HEK293 (cell line): ENCODE data around the gene NKX2-8.

Experiments
- CTCF ChIA-PET: fragments of 350-600 bp; formaldehyde crosslinking; extraction: SDS; loops from one replicate; lab custom pipeline; 2021; ENCODE audit warnings: antibody characterized with exemption; lab: Yijun Ruan, JAX
- POLR2A ChIA-PET: fragments of 300-600 bp; formaldehyde crosslinking; extraction: SDS; loops from one replicate; lab custom pipeline; 2020; ENCODE audit warnings: antibody characterized with exemption, inconsistent platforms; lab: Yijun Ruan, JAX
- H3K27ac ChIP-seq: fragments of 200-500 bp; sonication (Bioruptor generic); 2 replicates; pipeline ENCODE4 v1.5.1; 2014; ENCODE audit warnings: low read depth, low read length, control low read depth, inconsistent platforms; ENCODE audit errors: extremely low read depth
- H3K36me3 ChIP-seq, 2 experiments: fragments of 200-500 bp in 1 of 2; sonication (Bioruptor generic) in 1 of 2; 1 replicate in 1 of 2; 2 replicates in 1 of 2; pipeline ENCODE4 v1.5.1; 2014 to 2017; ENCODE audit warnings: inconsistent platforms in 2 of 2, low read length in 2 of 2; ENCODE audit not compliant: control insufficient read depth in 2 of 2, insufficient read depth in 1 of 2
- H3K4me1 ChIP-seq: fragments of 200-500 bp; sonication (Bioruptor generic); 2 replicates; pipeline ENCODE4 v1.5.1; 2014; ENCODE audit warnings: mild to moderate bottlenecking, low read length, inconsistent platforms; ENCODE audit not compliant: control insufficient read depth, insufficient read depth
- H3K4me3 ChIP-seq: 2 replicates; pipeline ENCODE4 v1.5.1; 2011; ENCODE audit warnings: low read depth, mild to moderate bottlenecking, control low read depth, low read length, moderate library complexity
- H3K9me3 ChIP-seq: fragments of 200-500 bp; sonication (Bioruptor generic); 2 replicates; pipeline ENCODE4 v1.5.1; 2014; ENCODE audit warnings: low read depth, low read length, inconsistent platforms; ENCODE audit not compliant: control insufficient read depth, insufficient read depth
- GFI1B ChIP-seq: fragments of 450-650 bp; formaldehyde crosslinking; IDR thresholded peaks from 2 replicates; pipeline ENCODE4 v1.5.1; 2016; ENCODE audit warnings: missing biosample characterization, missing genetic modification characterization
- MYNN ChIP-seq: fragments of 450-650 bp; formaldehyde crosslinking; IDR thresholded peaks from 2 replicates; pipeline ENCODE4 v1.5.1; 2016; ENCODE audit warnings: missing biosample characterization, missing genetic modification characterization, borderline replicate concordance
- SP7 ChIP-seq: fragments of 450-650 bp; formaldehyde crosslinking; IDR thresholded peaks from 2 replicates; pipeline ENCODE4 v1.5.1; 2016; ENCODE audit warnings: missing biosample characterization, missing genetic modification characterization
- WT1 ChIP-seq: fragments of 450-650 bp; formaldehyde crosslinking; IDR thresholded peaks from 2 replicates; pipeline ENCODE4 v1.5.1; 2016; ENCODE audit warnings: missing biosample characterization, missing genetic modification characterization
- ZNF133 ChIP-seq: fragments of 450-650 bp; formaldehyde crosslinking; IDR thresholded peaks from 2 replicates; pipeline ENCODE4 v1.5.1; 2016; ENCODE audit warnings: missing biosample characterization, missing genetic modification characterization
- ZNF138 ChIP-seq: fragments of 450-650 bp; formaldehyde crosslinking; IDR thresholded peaks from 2 replicates; pipeline ENCODE4 v1.5.1; 2016; ENCODE audit warnings: missing biosample characterization, missing genetic modification characterization, borderline replicate concordance
- ZNF19 ChIP-seq: fragments of 450-650 bp; formaldehyde crosslinking; IDR thresholded peaks from 2 replicates; pipeline ENCODE4; 2016; ENCODE audit warnings: missing biosample characterization, missing genetic modification characterization, low read depth
- ZNF354C ChIP-seq: fragments of 450-650 bp; formaldehyde crosslinking; IDR thresholded peaks from 2 replicates; pipeline ENCODE4 v1.5.1; 2016; ENCODE audit warnings: missing biosample characterization, missing genetic modification characterization, low read depth, borderline replicate concordance
- ZNF37A ChIP-seq: fragments of 450-650 bp; IDR thresholded peaks from 2 replicates; pipeline ENCODE4 v1.5.1; 2018; ENCODE audit warnings: missing biosample characterization, missing genetic modification characterization
- ZNF426 ChIP-seq: fragments of 450-650 bp; formaldehyde crosslinking; IDR thresholded peaks from 2 replicates; pipeline ENCODE4 v1.5.1; 2017; ENCODE audit warnings: missing biosample characterization, missing genetic modification characterization, mild to moderate bottlenecking, inconsistent platforms, moderate library complexity
- ZNF558 ChIP-seq: fragments of 450-650 bp; formaldehyde crosslinking; IDR thresholded peaks from 2 replicates; pipeline ENCODE4 v1.5.1; 2016; ENCODE audit warnings: missing biosample characterization, missing genetic modification characterization
- ZNF571 ChIP-seq: fragments of 450-650 bp; formaldehyde crosslinking; IDR thresholded peaks from 2 replicates; pipeline ENCODE4 v1.5.0; 2017; ENCODE audit warnings: missing biosample characterization, missing genetic modification characterization
- ZNF664 ChIP-seq: fragments of 450-650 bp; formaldehyde crosslinking; IDR thresholded peaks from 2 replicates; pipeline ENCODE4 v1.5.1; 2016; ENCODE audit warnings: missing biosample characterization, missing genetic modification characterization
- ZNF677 ChIP-seq: fragments of 450-650 bp; IDR thresholded peaks from 2 replicates; pipeline ENCODE4 v1.5.0; 2018; ENCODE audit warnings: missing biosample characterization, mild to moderate bottlenecking, missing genetic modification characterization, moderate library complexity
- ZNF837 ChIP-seq: fragments of 450-650 bp; formaldehyde crosslinking; IDR thresholded peaks from 2 replicates; pipeline ENCODE4 v1.5.1; 2016; ENCODE audit warnings: missing biosample characterization, missing genetic modification characterization
- ZSCAN23 ChIP-seq: fragments of 450-650 bp; formaldehyde crosslinking; IDR thresholded peaks from 2 replicates; pipeline ENCODE4 v1.5.1; 2016; ENCODE audit warnings: missing biosample characterization, missing genetic modification characterization
- TF ChIP-seq, protein P1 (sequence below): fragments of 450-650 bp; formaldehyde crosslinking; IDR thresholded peaks from 2 replicates; pipeline ENCODE4 v1.5.1; 2016; ENCODE audit warnings: missing biosample characterization, missing genetic modification characterization
- TF ChIP-seq, protein P2 (sequence below): fragments of 450-650 bp; formaldehyde crosslinking; IDR thresholded peaks from 2 replicates; pipeline ENCODE4 v1.5.1; 2017; ENCODE audit warnings: missing biosample characterization, missing genetic modification characterization
- TF ChIP-seq, protein P3 (sequence below): fragments of 450-650 bp; formaldehyde crosslinking; IDR thresholded peaks from 2 replicates; pipeline ENCODE4 v1.5.1; 2016; ENCODE audit warnings: missing biosample characterization, missing genetic modification characterization
- TF ChIP-seq, protein P4 (sequence below): fragments of 450-650 bp; formaldehyde crosslinking; IDR thresholded peaks from 2 replicates; pipeline ENCODE4 v1.5.1; 2016; ENCODE audit warnings: missing biosample characterization, missing genetic modification characterization, borderline replicate concordance
- TF ChIP-seq, protein P5 (sequence below): fragments of 450-650 bp; IDR thresholded peaks from 2 replicates; pipeline ENCODE4 v1.5.1; 2018; ENCODE audit warnings: missing biosample characterization, missing genetic modification characterization
- TF ChIP-seq, protein P6 (sequence below): fragments of 450-650 bp; formaldehyde crosslinking; IDR thresholded peaks from 2 replicates; pipeline ENCODE4 v1.5.1; 2016; ENCODE audit warnings: missing biosample characterization, missing genetic modification characterization, low read depth
- TF ChIP-seq, protein P7 (sequence below): fragments of 450-650 bp; formaldehyde crosslinking; IDR thresholded peaks from 2 replicates; pipeline ENCODE4 v1.5.1; 2016; ENCODE audit warnings: missing biosample characterization, missing genetic modification characterization

NKX2-8 gene

DNA sequence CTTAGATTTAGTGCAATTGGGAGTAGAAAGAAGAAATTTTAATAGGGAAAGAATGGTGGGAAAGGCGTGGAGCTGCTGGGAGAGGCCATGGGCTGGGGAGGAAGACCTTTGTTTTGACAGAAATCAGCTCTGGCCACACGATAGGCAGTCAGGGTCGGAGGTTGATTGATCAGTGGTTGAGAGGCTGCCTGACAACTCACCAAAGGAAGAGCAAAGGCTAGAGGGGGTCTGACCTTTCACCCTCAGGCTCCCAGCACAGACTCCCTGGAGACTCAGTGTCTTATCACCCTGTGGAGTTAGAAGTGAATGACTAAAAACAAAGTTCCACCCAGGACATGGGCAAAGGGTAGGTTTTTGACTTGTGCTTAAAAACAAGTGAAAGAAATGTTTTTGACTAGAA is 18.0 kb upstream of the NKX2-8 start (continued):
- TF ChIP-seq, protein P1, sequence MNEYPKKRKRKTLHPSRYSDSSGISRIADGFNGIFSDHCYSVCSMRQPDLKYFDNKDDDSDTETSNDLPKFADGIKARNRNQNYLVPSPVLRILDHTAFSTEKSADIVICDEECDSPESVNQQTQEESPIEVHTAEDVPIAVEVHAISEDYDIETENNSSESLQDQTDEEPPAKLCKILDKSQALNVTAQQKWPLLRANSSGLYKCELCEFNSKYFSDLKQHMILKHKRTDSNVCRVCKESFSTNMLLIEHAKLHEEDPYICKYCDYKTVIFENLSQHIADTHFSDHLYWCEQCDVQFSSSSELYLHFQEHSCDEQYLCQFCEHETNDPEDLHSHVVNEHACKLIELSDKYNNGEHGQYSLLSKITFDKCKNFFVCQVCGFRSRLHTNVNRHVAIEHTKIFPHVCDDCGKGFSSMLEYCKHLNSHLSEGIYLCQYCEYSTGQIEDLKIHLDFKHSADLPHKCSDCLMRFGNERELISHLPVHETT (tag by site-specific recombination): no peak
- TF ChIP-seq ZNF37A (tag by site-specific recombination) (no peak), WT1 (tag by site-specific recombination) (no peak), ZNF426 (tag by site-specific recombination) (no peak), ZNF571 (no peak), ZNF133 (no peak), ZNF138 (tag by site-specific recombination) (no peak)
- TF ChIP-seq, protein P2, sequence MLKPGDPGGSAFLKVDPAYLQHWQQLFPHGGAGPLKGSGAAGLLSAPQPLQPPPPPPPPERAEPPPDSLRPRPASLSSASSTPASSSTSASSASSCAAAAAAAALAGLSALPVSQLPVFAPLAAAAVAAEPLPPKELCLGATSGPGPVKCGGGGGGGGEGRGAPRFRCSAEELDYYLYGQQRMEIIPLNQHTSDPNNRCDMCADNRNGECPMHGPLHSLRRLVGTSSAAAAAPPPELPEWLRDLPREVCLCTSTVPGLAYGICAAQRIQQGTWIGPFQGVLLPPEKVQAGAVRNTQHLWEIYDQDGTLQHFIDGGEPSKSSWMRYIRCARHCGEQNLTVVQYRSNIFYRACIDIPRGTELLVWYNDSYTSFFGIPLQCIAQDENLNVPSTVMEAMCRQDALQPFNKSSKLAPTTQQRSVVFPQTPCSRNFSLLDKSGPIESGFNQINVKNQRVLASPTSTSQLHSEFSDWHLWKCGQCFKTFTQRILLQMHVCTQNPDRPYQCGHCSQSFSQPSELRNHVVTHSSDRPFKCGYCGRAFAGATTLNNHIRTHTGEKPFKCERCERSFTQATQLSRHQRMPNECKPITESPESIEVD: no peak

DNA sequence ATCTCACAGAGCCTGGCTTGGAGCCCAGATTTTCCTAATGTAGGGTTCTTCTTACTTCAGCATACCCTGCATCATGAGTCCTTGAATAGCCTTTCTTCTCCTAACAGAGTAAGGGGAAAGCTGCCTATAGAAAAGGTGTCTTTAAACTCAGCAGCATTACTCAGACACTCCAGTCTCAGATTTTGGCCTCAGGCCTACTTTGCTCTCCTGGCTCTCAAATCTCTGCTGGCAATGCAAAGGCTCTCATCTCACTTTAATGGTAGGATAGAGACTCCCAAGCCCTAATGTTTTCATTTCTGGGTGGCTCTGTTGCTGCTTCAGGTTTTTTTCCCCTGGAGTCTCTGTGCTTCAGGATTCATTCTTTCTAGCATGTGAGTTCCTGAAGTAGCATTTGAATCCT is 9.1 kb upstream of the NKX2-8 start:
- POLR2A ChIA-PET: interaction anchor here (0.6 kb wide), 1 partner anchor 70 kb away, joined by 3 read pairs; no protein-coding TSS in a partner anchor

More for the DNA sequence above, 9.1 kb upstream of the NKX2-8 start:
- Histone ChIP-seq H3K36me3 (no peaks in the 10 kb centered on the region), H3K4me1 (no peaks in the 10 kb centered on the region), H3K4me3 (no peak overlapping the region), H3K9me3 (no peaks in the 10 kb centered on the region), H3K27ac (no peak overlapping the region)
- TF ChIP-seq ZSCAN23 (no peak), ZNF19 (tag by site-specific recombination) (no peak), ZNF664 (tag by site-specific recombination) (no peak), WT1 (tag by site-specific recombination) (no peak), SP7 (tag by site-specific recombination) (peak; percentile 34; the same call in 1 of the 2 replicates), MYNN (tag by site-specific recombination) (no peak), GFI1B (tag by site-specific recombination) (peak; percentile 50; the same call in 1 of the 2 replicates), ZNF558 (tag by site-specific recombination) (no peak), ZNF354C (tag by site-specific recombination) (no peak), ZNF837 (tag by site-specific recombination) (no peak), ZNF677 (tag by site-specific recombination) (no peak)
- TF ChIP-seq, protein P3, sequence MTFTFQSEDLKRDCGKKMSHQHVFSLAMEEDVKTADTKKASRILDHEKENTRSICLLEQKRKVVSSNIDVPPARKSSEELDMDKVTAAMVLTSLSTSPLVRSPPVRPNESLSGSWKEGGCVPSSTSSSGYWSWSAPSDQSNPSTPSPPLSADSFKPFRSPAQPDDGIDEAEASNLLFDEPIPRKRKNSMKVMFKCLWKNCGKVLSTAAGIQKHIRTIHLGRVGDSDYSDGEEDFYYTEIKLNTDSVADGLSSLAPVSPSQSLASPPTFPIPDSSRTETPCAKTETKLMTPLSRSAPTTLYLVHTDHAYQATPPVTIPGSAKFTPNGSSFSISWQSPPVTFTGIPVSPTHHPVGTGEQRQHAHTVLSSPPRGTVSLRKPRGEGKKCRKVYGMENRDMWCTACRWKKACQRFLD (tag by site-specific recombination): no peak
- TF ChIP-seq, protein P4, sequence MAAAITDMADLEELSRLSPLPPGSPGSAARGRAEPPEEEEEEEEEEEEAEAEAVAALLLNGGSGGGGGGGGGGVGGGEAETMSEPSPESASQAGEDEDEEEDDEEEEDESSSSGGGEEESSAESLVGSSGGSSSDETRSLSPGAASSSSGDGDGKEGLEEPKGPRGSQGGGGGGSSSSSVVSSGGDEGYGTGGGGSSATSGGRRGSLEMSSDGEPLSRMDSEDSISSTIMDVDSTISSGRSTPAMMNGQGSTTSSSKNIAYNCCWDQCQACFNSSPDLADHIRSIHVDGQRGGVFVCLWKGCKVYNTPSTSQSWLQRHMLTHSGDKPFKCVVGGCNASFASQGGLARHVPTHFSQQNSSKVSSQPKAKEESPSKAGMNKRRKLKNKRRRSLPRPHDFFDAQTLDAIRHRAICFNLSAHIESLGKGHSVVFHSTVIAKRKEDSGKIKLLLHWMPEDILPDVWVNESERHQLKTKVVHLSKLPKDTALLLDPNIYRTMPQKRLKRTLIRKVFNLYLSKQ (tag by site-specific recombination): no peak
- TF ChIP-seq, protein P5, sequence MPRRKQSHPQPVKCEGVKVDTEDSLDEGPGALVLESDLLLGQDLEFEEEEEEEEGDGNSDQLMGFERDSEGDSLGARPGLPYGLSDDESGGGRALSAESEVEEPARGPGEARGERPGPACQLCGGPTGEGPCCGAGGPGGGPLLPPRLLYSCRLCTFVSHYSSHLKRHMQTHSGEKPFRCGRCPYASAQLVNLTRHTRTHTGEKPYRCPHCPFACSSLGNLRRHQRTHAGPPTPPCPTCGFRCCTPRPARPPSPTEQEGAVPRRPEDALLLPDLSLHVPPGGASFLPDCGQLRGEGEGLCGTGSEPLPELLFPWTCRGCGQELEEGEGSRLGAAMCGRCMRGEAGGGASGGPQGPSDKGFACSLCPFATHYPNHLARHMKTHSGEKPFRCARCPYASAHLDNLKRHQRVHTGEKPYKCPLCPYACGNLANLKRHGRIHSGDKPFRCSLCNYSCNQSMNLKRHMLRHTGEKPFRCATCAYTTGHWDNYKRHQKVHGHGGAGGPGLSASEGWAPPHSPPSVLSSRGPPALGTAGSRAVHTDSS: no peak
- TF ChIP-seq, protein P6, sequence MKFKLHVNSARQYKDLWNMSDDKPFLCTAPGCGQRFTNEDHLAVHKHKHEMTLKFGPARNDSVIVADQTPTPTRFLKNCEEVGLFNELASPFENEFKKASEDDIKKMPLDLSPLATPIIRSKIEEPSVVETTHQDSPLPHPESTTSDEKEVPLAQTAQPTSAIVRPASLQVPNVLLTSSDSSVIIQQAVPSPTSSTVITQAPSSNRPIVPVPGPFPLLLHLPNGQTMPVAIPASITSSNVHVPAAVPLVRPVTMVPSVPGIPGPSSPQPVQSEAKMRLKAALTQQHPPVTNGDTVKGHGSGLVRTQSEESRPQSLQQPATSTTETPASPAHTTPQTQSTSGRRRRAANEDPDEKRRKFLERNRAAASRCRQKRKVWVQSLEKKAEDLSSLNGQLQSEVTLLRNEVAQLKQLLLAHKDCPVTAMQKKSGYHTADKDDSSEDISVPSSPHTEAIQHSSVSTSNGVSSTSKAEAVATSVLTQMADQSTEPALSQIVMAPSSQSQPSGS: no peak
- TF ChIP-seq, protein P7, sequence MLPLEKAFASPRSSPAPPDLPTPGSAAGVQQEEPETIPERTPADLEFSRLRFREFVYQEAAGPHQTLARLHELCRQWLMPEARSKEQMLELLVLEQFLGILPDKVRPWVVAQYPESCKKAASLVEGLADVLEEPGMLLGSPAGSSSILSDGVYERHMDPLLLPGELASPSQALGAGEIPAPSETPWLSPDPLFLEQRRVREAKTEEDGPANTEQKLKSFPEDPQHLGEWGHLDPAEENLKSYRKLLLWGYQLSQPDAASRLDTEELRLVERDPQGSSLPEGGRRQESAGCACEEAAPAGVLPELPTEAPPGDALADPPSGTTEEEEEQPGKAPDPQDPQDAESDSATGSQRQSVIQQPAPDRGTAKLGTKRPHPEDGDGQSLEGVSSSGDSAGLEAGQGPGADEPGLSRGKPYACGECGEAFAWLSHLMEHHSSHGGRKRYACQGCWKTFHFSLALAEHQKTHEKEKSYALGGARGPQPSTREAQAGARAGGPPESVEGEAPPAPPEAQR (tag by site-specific recombination): no peak
- CTCF ChIA-PET: interaction anchor here (0.7 to 0.9 kb wide), 2 partner anchors 13 to 14 kb away, joined by 3 to 4 read pairs; no protein-coding TSS in a partner anchor
